Body of pancreas (tissue), 4 donors: ENCODE results near the gene SLK.

ENCODE experiments used
- CTCF ChIP-seq, 7 experiments: fragments of 450-650 bp in 4 of 7; fragments of 200-600 bp in 3 of 7; sonication (generic) in 3 of 7; IDR thresholded peaks; one replicate each; pipeline ENCODE4 v1.5.1; 2016 to 2019; ENCODE audit warnings: antibody characterized with exemption in 7 of 7
- POLR2A ChIP-seq, 3 donors: fragments of 450-650 bp; IDR thresholded peaks; one replicate each; pipeline ENCODE4 v1.6.1; 2016; ENCODE audit warnings: antibody characterized with exemption in 3 of 3, mild to moderate bottlenecking in 2 of 3

DNA sequence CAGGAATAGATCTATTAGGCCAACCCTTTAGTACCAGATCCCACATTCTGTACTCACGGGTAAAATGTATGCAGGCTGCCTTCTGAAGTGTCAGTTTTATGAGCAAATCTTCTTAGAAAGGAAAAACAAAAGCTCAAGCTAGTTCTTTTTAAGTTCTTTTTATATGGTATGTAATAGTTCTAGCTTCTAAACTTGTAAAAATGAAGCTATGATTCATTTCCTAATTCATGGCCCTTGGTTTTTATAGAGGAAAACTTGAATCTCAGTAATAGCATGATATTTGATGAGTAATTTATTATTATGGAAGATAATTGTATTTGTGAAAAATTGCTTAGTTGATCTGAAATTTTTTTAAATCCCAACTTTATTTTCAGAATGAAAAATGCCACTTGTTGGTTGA, 54.3 kb downstream of the SLK start:
- TF ChIP-seq CTCF (IDR thresholded peaks at IDR 0.05) (no peak), POLR2A (IDR thresholded peaks at IDR 0.05) (no peak)
